ENCODE results near the gene GDPD2.

GRCh38 chrX:70442224-70442623, 19.1 kb downstream of the GDPD2 start:
- TF ChIP-seq TAF1 (IDR thresholded peaks at IDR 0.05; ENCODE audit: borderline replicate concordance, insufficient read depth, low read length) (no peak), POLR2AphosphoS5 (IDR thresholded peaks at IDR 0.05; ENCODE audit: low read depth, low read length) (no peak), SIN3A (IDR thresholded peaks at IDR 0.05; ENCODE audit: borderline replicate concordance, insufficient read depth, low read length) (no peak)
- TF ChIP-seq, protein P1, sequence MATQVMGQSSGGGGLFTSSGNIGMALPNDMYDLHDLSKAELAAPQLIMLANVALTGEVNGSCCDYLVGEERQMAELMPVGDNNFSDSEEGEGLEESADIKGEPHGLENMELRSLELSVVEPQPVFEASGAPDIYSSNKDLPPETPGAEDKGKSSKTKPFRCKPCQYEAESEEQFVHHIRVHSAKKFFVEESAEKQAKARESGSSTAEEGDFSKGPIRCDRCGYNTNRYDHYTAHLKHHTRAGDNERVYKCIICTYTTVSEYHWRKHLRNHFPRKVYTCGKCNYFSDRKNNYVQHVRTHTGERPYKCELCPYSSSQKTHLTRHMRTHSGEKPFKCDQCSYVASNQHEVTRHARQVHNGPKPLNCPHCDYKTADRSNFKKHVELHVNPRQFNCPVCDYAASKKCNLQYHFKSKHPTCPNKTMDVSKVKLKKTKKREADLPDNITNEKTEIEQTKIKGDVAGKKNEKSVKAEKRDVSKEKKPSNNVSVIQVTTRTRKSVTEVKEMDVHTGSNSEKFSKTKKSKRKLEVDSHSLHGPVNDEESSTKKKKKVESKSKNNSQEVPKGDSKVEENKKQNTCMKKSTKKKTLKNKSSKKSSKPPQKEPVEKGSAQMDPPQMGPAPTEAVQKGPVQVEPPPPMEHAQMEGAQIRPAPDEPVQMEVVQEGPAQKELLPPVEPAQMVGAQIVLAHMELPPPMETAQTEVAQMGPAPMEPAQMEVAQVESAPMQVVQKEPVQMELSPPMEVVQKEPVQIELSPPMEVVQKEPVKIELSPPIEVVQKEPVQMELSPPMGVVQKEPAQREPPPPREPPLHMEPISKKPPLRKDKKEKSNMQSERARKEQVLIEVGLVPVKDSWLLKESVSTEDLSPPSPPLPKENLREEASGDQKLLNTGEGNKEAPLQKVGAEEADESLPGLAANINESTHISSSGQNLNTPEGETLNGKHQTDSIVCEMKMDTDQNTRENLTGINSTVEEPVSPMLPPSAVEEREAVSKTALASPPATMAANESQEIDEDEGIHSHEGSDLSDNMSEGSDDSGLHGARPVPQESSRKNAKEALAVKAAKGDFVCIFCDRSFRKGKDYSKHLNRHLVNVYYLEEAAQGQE (IDR thresholded peaks at IDR 0.05; ENCODE audit: insufficient read depth in 1 of 2, low read depth in 2 of 2, low read length in 2 of 2) = no peak

All from PFSK-1 (cell line).